HCT116 (cell line): Measurements from ENCODE around the gene RXRA. TPM values are rescaled to one million over a fixed set of nuclear protein-coding genes. Genes with fewer than 3 reads are reported as not detected.
A peak's percentile ranks its signal among the peaks of the same experiment; 100 is the strongest.

Source experiments
- ATAC-seq: fragments of 200-7000 bp; cut with Tn5 transposase; 2 replicates; pipeline ENCODE4 v1.9.1; 2020; ENCODE audit warnings: mild to moderate bottlenecking, moderate library complexity
- BruUV-seq: library from RNA; stranded (reverse); fragments of 400-500 nt; replicated peaks from 2 replicates; lab custom pipeline; 2021; lab: Mats Ljungman, UMichigan
- CTCF ChIA-PET: fragments of 300-600 bp; sonication (Branson Sonifier 250); formaldehyde crosslinking; loops from one replicate; lab custom pipeline; 2021; ENCODE audit warnings: antibody characterized with exemption; lab: Charles Lee
- POLR2A ChIA-PET: fragments of 300-600, 350-600 bp; sonication (Branson Sonifier 250); formaldehyde crosslinking; loops from one replicate; lab custom pipeline; 2021; ENCODE audit warnings: antibody characterized with exemption; lab: Charles Lee
- RAD21 ChIA-PET, 2 experiments: fragments of 300-600 bp; sonication (Branson Sonifier 250); formaldehyde crosslinking; loops; one replicate each; lab custom pipeline; 2023; ENCODE audit warnings: low total read pairs in 2 of 2; ENCODE audit not compliant: uncharacterized antibody in 2 of 2, unreplicated experiment in 2 of 2, low non-redundant PET in 1 of 2; lab: Charles Lee
- DNase-seq: peaks from one replicate; pipeline ENCODE4 v3.0.0-alpha.2; 2010; ENCODE audit warnings: low read depth, low spot score
- H2AFZ ChIP-seq: fragments of 200-600 bp; shearing (Covaris generic), sonication (generic); 2 replicates; pipeline ENCODE4 v1.6.1; 2017; ENCODE audit warnings: low read depth, mixed run types, mixed read lengths, antibody characterized with exemption, low read length; ENCODE audit not compliant: poor library complexity, severe bottlenecking
- H3K27ac ChIP-seq: 2 replicates; pipeline ENCODE4 v1.5.1; 2012; ENCODE audit warnings: low read depth, low read length
- H3K27me3 ChIP-seq: fragments of 200-600 bp; sonication (generic); 2 replicates; pipeline ENCODE4 v1.6.1; 2016; ENCODE audit warnings: mixed run types, low read length, mixed read lengths; ENCODE audit not compliant: insufficient read depth
- H3K36me3 ChIP-seq, 2 experiments: fragments of 200-500 bp in 1 of 2; fragments of 200-600 bp in 1 of 2; sonication (Bioruptor generic) in 1 of 2; sonication (generic) in 1 of 2; 2 replicates each; pipeline versions ENCODE4 v1.5.1 to v1.6.1; 2014 to 2016; ENCODE audit warnings: low read length in 2 of 2, inconsistent platforms in 1 of 2, mixed read lengths in 1 of 2, mixed run types in 1 of 2; ENCODE audit not compliant: insufficient read depth in 2 of 2, control insufficient read depth in 1 of 2
- H3K4me1 ChIP-seq, 2 experiments: fragments of 200-600 bp in 1 of 2; sonication (generic) in 1 of 2; 2 replicates each; pipeline versions ENCODE4 v1.5.1 to v1.6.1; 2012 to 2017; ENCODE audit warnings: low read length in 2 of 2, inconsistent platforms in 1 of 2, mild to moderate bottlenecking in 1 of 2, mixed read lengths in 1 of 2, mixed run types in 1 of 2, moderate library complexity in 1 of 2; ENCODE audit not compliant: insufficient read depth in 2 of 2, control insufficient read depth in 1 of 2
- H3K4me2 ChIP-seq: fragments of 200-600 bp; sonication (generic); 2 replicates; pipeline ENCODE4 v1.6.1; 2017; ENCODE audit warnings: mixed run types, low read length, mixed read lengths
- H3K4me3 ChIP-seq, 2 experiments: fragments of 200-600 bp in 1 of 2; sonication (generic) in 1 of 2; replicated peaks in 1 of 2; 2 replicates each; pipeline ENCODE4 v1.5.1; 2011 to 2016; ENCODE audit warnings: low read length in 2 of 2, control low read depth in 1 of 2, low read depth in 1 of 2, mild to moderate bottlenecking in 1 of 2, mixed read lengths in 1 of 2, mixed run types in 1 of 2
- H3K79me2 ChIP-seq: fragments of 200-600 bp; sonication (generic); 2 replicates; pipeline ENCODE4 v1.6.1; 2017; ENCODE audit warnings: mild to moderate bottlenecking, mixed run types, low read length, moderate library complexity, mixed read lengths; ENCODE audit not compliant: insufficient read depth
- H3K9ac ChIP-seq: fragments of 200-600 bp; sonication (generic); 2 replicates; pipeline ENCODE4 v1.6.1; 2016; ENCODE audit warnings: low read length, mixed read lengths
- H3K9me2 ChIP-seq: fragments of 200-600 bp; sonication (generic), shearing (Covaris generic); 2 replicates; pipeline ENCODE4 v1.6.1; 2017; ENCODE audit warnings: mixed run types, mild to moderate bottlenecking, moderate library complexity; ENCODE audit not compliant: insufficient read depth
- H3K9me3 ChIP-seq, 2 experiments: fragments of 200-500 bp in 1 of 2; fragments of 200-600 bp in 1 of 2; sonication (Bioruptor generic) in 1 of 2; sonication (generic) in 1 of 2; 2 replicates each; pipeline ENCODE4 v1.6.1; 2014 to 2017; ENCODE audit warnings: low read length in 2 of 2, mixed read lengths in 2 of 2, inconsistent platforms in 1 of 2, low read depth in 1 of 2, mild to moderate bottlenecking in 1 of 2, mixed run types in 1 of 2, moderate library complexity in 1 of 2; ENCODE audit not compliant: control insufficient read depth in 1 of 2, insufficient read depth in 1 of 2
- H4K20me1 ChIP-seq: fragments of 200-600 bp; sonication (generic), shearing (Covaris generic); 2 replicates; pipeline ENCODE4 v1.6.1; 2017; ENCODE audit warnings: mixed run types, mild to moderate bottlenecking, moderate library complexity; ENCODE audit not compliant: insufficient read depth
- CEBPB ChIP-seq: IDR thresholded peaks from 2 replicates; pipeline ENCODE4 v1.6.1; 2012; ENCODE audit warnings: low read depth
- EGR1 ChIP-seq: IDR thresholded peaks from 2 replicates; pipeline ENCODE4 v1.6.1; 2012; ENCODE audit warnings: low read depth
- ELF1 ChIP-seq: IDR thresholded peaks from 2 replicates; pipeline ENCODE4 v1.6.1; 2012; ENCODE audit warnings: low read depth, borderline replicate concordance
- JUND ChIP-seq: IDR thresholded peaks from 2 replicates; pipeline ENCODE4 v1.6.1; 2012
- POLR2A ChIP-seq: IDR thresholded peaks from 2 replicates; pipeline ENCODE4 v1.7.0; 2011; ENCODE audit warnings: borderline replicate concordance; ENCODE audit not compliant: insufficient read depth, insufficient read length; ENCODE audit errors: extremely low read depth
- POLR2AphosphoS5 ChIP-seq: IDR thresholded peaks from 2 replicates; pipeline ENCODE4 v1.6.1; 2011; ENCODE audit warnings: mild to moderate bottlenecking, low read depth, low read length, moderate library complexity
- REST ChIP-seq: IDR thresholded peaks from 2 replicates; pipeline ENCODE4 v1.6.1; 2012; ENCODE audit warnings: low read depth
- SIN3A ChIP-seq: IDR thresholded peaks from 2 replicates; pipeline ENCODE4 v1.6.1; 2012; ENCODE audit warnings: low read depth
- SP1 ChIP-seq: IDR thresholded peaks from 2 replicates; pipeline ENCODE4 v1.6.1; 2012; ENCODE audit warnings: low read depth
- TCF7L2 ChIP-seq: IDR thresholded peaks from 2 replicates; pipeline ENCODE4 v1.7.0; 2011; ENCODE audit warnings: borderline replicate concordance, inconsistent platforms; ENCODE audit not compliant: insufficient read depth, insufficient read length; ENCODE audit errors: extremely low read depth
- ZBTB33 ChIP-seq: IDR thresholded peaks from 2 replicates; pipeline ENCODE4 v1.6.1; 2011; ENCODE audit warnings: mild to moderate bottlenecking, low read length, moderate library complexity; ENCODE audit not compliant: insufficient replicate concordance; ENCODE audit errors: extremely low read depth
- ZNF274 ChIP-seq: fragments of 200-500 bp; sonication (Bioruptor generic); IDR thresholded peaks from 2 replicates; pipeline ENCODE4 v1.6.1; 2014; ENCODE audit warnings: mild to moderate bottlenecking, low read depth, low read length, inconsistent platforms
- intact Hi-C: fragments of 100-400 bp; cut with micrococcal nuclease; formaldehyde crosslinking; loops from 2 replicates; pipeline ENCODE4 v1.10.0; 2022
- total RNA-seq: library from RNA; stranded (reverse); gene quantifications from one replicate; pipeline ENCODE4 v1.2.1, GENCODE V29; 2021; ENCODE audit not compliant: unreplicated experiment
- TF ChIP-seq, protein P1 (sequence below): IDR thresholded peaks from 2 replicates; pipeline ENCODE4 v1.6.1; 2012
- TF ChIP-seq, protein P2 (sequence below): IDR thresholded peaks from 2 replicates; pipeline ENCODE4 v1.6.1; 2012
- TF ChIP-seq, protein P3 (sequence below), 3 experiments: fragments of 200-600 bp in 1 of 3; sonication (generic) in 1 of 3; IDR thresholded peaks in 2 of 3; conservative IDR thresholded peaks in 1 of 3; 2 replicates each; pipeline ENCODE4 v1.5.1; 2012 to 2017; ENCODE audit warnings: low read depth in 2 of 3, low read length in 2 of 3, antibody characterized with exemption in 1 of 3, borderline replicate concordance in 1 of 3, control low read depth in 1 of 3, mild to moderate bottlenecking in 1 of 3, mixed read lengths in 1 of 3, mixed run types in 1 of 3, moderate library complexity in 1 of 3; ENCODE audit not compliant: insufficient read depth in 1 of 3

Gene RXRA
- total RNA-seq, 1 experiment from 2014 or later = 43.9 TPM

DNA sequence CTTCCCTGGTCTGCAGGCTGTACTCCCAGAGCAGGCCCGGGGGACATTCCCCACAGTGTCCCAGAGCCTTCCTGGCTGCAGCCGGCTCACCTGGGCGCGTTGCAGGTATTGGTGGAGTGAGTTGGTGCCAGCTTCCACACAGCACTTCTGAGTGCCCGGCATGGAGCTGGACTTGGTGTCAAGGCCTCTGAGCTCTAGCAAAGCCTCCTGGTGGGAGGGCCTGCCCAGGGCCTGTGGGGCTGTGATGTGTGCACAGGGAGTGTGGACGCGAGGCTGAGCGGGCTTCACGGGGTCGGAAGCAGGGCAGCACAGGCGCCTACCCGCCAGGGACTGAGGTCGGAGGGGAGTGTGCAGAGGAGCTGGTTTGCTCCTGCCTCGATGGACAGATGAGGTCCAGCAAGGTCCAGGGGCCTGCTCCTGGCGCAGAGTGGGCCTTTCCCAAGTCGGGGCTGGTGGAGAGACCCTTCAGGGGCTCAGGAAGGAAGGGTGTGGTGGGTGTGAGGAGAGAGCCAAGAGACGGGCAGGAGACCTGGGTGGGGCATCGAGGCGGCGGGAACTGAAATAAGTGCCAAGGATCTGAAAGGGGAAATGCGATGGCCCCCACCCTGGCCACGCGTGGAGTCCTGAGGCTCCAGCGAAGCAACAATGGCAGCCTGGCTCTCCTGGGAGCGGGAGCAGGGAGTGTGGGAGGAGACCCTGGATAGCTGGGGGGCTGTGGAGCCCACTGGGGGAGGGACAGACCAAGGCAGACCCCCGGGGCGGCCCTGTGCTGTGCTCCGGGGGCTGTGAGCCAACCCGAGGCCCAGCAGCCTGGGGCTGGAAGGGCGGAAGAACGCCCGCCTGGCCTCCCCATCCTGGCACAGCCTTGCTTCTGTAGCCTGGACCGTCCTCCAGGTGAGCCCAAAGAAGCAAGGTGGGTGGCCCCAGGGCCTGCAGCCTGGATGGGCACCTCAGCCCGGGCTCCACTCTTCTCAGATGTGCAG lies 78.4 kb downstream of the RXRA start:
- Histone ChIP-seq H4K20me1 (no peaks in the 10 kb centered on the region), H3K4me2 (no peak overlapping the region; the same call in 1 of the 2 replicates), H3K9me2 (no peaks in the 10 kb centered on the region), H3K79me2 (peaks cover 14% of the 10 kb centered on the region; the same call in 1 of the 2 replicates), H3K9me3 (peaks cover 0 to under 1% of the 10 kb centered on the region in 2 experiments; a peak in 1 of 4 replicates), H3K27ac (peak overlapping the region; percentile 46; the same call in 1 of the 2 replicates), H3K4me1 (peaks cover 17 to 43% of the 10 kb centered on the region in 2 experiments), H3K9ac (peak overlapping the region; percentile 26; the same call in 1 of the 2 replicates), H3K36me3 (no peaks in the 10 kb centered on the region), H3K27me3 (no peaks in the 10 kb centered on the region), H2AFZ (no peak overlapping the region), H3K4me3 (no peak overlapping the region)
- ChIA-PET POLR2A (no interaction called here), RAD21 (no interaction called here), CTCF (no interaction called here)
- TF ChIP-seq REST (no peak), ZBTB33 (no peak), ELF1 (no peak), EGR1 (no peak), ZNF274 (no peak), TCF7L2 (no peak), SIN3A (no peak), POLR2A (no peak), POLR2AphosphoS5 (no peak), SP1 (no peak), JUND (no peak), CEBPB (no peak)
- TF ChIP-seq, protein P1, sequence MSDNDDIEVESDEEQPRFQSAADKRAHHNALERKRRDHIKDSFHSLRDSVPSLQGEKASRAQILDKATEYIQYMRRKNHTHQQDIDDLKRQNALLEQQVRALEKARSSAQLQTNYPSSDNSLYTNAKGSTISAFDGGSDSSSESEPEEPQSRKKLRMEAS = no peak
- TF ChIP-seq, protein P2, sequence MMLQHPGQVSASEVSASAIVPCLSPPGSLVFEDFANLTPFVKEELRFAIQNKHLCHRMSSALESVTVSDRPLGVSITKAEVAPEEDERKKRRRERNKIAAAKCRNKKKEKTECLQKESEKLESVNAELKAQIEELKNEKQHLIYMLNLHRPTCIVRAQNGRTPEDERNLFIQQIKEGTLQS = no peak
- TF ChIP-seq, protein P3, sequence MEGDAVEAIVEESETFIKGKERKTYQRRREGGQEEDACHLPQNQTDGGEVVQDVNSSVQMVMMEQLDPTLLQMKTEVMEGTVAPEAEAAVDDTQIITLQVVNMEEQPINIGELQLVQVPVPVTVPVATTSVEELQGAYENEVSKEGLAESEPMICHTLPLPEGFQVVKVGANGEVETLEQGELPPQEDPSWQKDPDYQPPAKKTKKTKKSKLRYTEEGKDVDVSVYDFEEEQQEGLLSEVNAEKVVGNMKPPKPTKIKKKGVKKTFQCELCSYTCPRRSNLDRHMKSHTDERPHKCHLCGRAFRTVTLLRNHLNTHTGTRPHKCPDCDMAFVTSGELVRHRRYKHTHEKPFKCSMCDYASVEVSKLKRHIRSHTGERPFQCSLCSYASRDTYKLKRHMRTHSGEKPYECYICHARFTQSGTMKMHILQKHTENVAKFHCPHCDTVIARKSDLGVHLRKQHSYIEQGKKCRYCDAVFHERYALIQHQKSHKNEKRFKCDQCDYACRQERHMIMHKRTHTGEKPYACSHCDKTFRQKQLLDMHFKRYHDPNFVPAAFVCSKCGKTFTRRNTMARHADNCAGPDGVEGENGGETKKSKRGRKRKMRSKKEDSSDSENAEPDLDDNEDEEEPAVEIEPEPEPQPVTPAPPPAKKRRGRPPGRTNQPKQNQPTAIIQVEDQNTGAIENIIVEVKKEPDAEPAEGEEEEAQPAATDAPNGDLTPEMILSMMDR (IDR thresholded peaks at IDR 0.05 in 2 of 3, conservative IDR thresholded peaks at IDR 0.05 in 1 of 3; ENCODE audit: borderline replicate concordance in 1 of 3, insufficient read depth in 1 of 3, low read depth in 2 of 3, low read length in 2 of 3) = no peak
- intact Hi-C loops = no loop called here
- ATAC-seq (no peak), DNase-seq (no peak)
- BruUV-seq = no TSS peak
